Measurements from ENCODE around the gene GCAT. TPM values are rescaled to one million over a fixed set of nuclear protein-coding genes. Genes with fewer than 3 reads are reported as not detected.
A peak's percentile ranks its signal among the peaks of the same experiment; 100 is the strongest.

The GCAT gene
- total RNA-seq, 1 donor from 2014 or later = 14.3 TPM

GRCh38 chr22:37808294-37808657 lies 542 bp downstream of the GCAT start:
- Histone ChIP-seq H3K4me2 (ENCODE audit: low read length) (peak overlapping the region; percentile 92), H3K9me3 (ENCODE audit: insufficient read depth, low read depth, low read length) (no peaks in the 10 kb centered on the region), H4K20me1 (ENCODE audit: insufficient read depth, low read length) (peaks cover 16% of the 10 kb centered on the region), H3K4me1 (ENCODE audit: insufficient read depth, low read length) (peaks cover 33% of the 10 kb centered on the region), H3K27ac (ENCODE audit: low read depth, low read length) (peak overlapping the region; percentile 51), H3K9ac (ENCODE audit: low read length) (peak overlapping the region; percentile 79), H3K79me2 (ENCODE audit: insufficient read depth, low read length) (peaks cover 18% of the 10 kb centered on the region), H3K36me3 (ENCODE audit: insufficient read depth, low read length) (peaks cover 2% of the 10 kb centered on the region), H2AFZ (ENCODE audit: low read depth, low read length) (peak overlapping the region; percentile 88), H3K27me3 (ENCODE audit: insufficient read depth, low read length) (no peaks in the 10 kb centered on the region), H3K4me3 (ENCODE audit: insufficient read depth, low read depth, low read length) (peak overlapping the region; percentile 71)
- no peaks in the 10 kb centered on the region for H3K9me3 Mint-ChIP-seq (ENCODE audit: unreplicated experiment)
- peaks cover 5% of the 10 kb centered on the region for H3K36me3 Mint-ChIP-seq (ENCODE audit: low read depth, unreplicated experiment)
- H3K4me3 Mint-ChIP-seq (ENCODE audit: unreplicated experiment) = peak overlapping the region; percentile 87
- H3K4me1 Mint-ChIP-seq (ENCODE audit: low read depth, unreplicated experiment) = peaks cover 6% of the 10 kb centered on the region
- H3K27me3 Mint-ChIP-seq (ENCODE audit: low read depth, unreplicated experiment) = peaks cover 14% of the 10 kb centered on the region
- DNase-seq (ENCODE audit: low read depth) (peak; percentile 39), FAIRE-seq (no peak)
- no peak overlapping the region for H3K27ac Mint-ChIP-seq (ENCODE audit: unreplicated experiment)
- TF ChIP-seq CTCF (IDR thresholded peaks at IDR 0.05; ENCODE audit: insufficient read depth, low read depth, low read length) = no peak
- no peak for TF ChIP-seq EZH2 (IDR thresholded peaks at IDR 0.05; ENCODE audit: insufficient read depth, low read length)

- Mint-ChIP-seq H3K4me3 (ENCODE audit: unreplicated experiment) (no peak overlapping the region), H3K36me3 (ENCODE audit: low read depth, unreplicated experiment) (peaks cover 7% of the 10 kb centered on the region), H3K27ac (ENCODE audit: unreplicated experiment) (no peak overlapping the region), H3K9me3 (ENCODE audit: unreplicated experiment) (no peaks in the 10 kb centered on the region), H3K4me1 (ENCODE audit: low read depth, unreplicated experiment) (peaks cover 6% of the 10 kb centered on the region), H3K27me3 (ENCODE audit: low read depth, unreplicated experiment) (peaks cover 7% of the 10 kb centered on the region)
- Histone ChIP-seq H3K36me3 (ENCODE audit: insufficient read depth, low read length) (peaks cover 2% of the 10 kb centered on the region), H3K79me2 (ENCODE audit: insufficient read depth, low read length) (peaks cover 18% of the 10 kb centered on the region), H3K27me3 (ENCODE audit: insufficient read depth, low read length) (no peaks in the 10 kb centered on the region), H3K9ac (ENCODE audit: low read length) (no peak overlapping the region), H2AFZ (ENCODE audit: low read depth, low read length) (no peak overlapping the region), H4K20me1 (ENCODE audit: insufficient read depth, low read length) (peaks cover 16% of the 10 kb centered on the region), H3K4me2 (ENCODE audit: low read length) (no peak overlapping the region), H3K9me3 (ENCODE audit: insufficient read depth, low read depth, low read length) (no peaks in the 10 kb centered on the region), H3K4me1 (ENCODE audit: insufficient read depth, low read length) (peaks cover 27% of the 10 kb centered on the region), H3K27ac (ENCODE audit: low read depth, low read length) (no peak overlapping the region), H3K4me3 (ENCODE audit: insufficient read depth, low read depth, low read length) (no peak overlapping the region)
- no peak for TF ChIP-seq CTCF (IDR thresholded peaks at IDR 0.05; ENCODE audit: insufficient read depth, low read depth, low read length)
- TF ChIP-seq EZH2 (IDR thresholded peaks at IDR 0.05; ENCODE audit: insufficient read depth, low read length) = no peak
- FAIRE-seq = no peak
- DNase-seq (ENCODE audit: low read depth) = no peak
Observed at GRCh38 chr22:37809672-37810333, 2.1 kb downstream of the GCAT start.

- H3K36me3 Mint-ChIP-seq (ENCODE audit: low read depth, unreplicated experiment) = peaks cover 7% of the 10 kb centered on the region
- Histone ChIP-seq H3K9ac (ENCODE audit: low read length) (no peak overlapping the region), H3K79me2 (ENCODE audit: insufficient read depth, low read length) (peaks cover 14% of the 10 kb centered on the region), H3K4me2 (ENCODE audit: low read length) (no peak overlapping the region), H3K4me1 (ENCODE audit: insufficient read depth, low read length) (peaks cover 10% of the 10 kb centered on the region), H4K20me1 (ENCODE audit: insufficient read depth, low read length) (peaks cover 13% of the 10 kb centered on the region), H3K4me3 (ENCODE audit: insufficient read depth, low read depth, low read length) (no peak overlapping the region), H3K27ac (ENCODE audit: low read depth, low read length) (no peak overlapping the region), H3K9me3 (ENCODE audit: insufficient read depth, low read depth, low read length) (no peaks in the 10 kb centered on the region), H3K27me3 (ENCODE audit: insufficient read depth, low read length) (no peaks in the 10 kb centered on the region), H2AFZ (ENCODE audit: low read depth, low read length) (no peak overlapping the region), H3K36me3 (ENCODE audit: insufficient read depth, low read length) (peaks cover 2% of the 10 kb centered on the region)
- DNase-seq (ENCODE audit: low read depth) = no peak
- H3K27me3 Mint-ChIP-seq (ENCODE audit: low read depth, unreplicated experiment) = peaks cover 2% of the 10 kb centered on the region
- H3K9me3 Mint-ChIP-seq (ENCODE audit: unreplicated experiment) = no peaks in the 10 kb centered on the region
- H3K4me3 Mint-ChIP-seq (ENCODE audit: unreplicated experiment) = no peak overlapping the region
- no peak overlapping the region for H3K27ac Mint-ChIP-seq (ENCODE audit: unreplicated experiment)
- no peaks in the 10 kb centered on the region for H3K4me1 Mint-ChIP-seq (ENCODE audit: low read depth, unreplicated experiment)
- FAIRE-seq = no peak
- TF ChIP-seq EZH2 (IDR thresholded peaks at IDR 0.05; ENCODE audit: insufficient read depth, low read length) = no peak
Observed at GRCh38 chr22:37811867-37812266, 4.1 kb downstream of the GCAT start.
